ENCODE data around the gene DIP2A. TPM values are rescaled to one million over a fixed set of nuclear protein-coding genes. Genes with fewer than 3 reads are reported as not detected.

The DIP2A gene
- total RNA-seq, 6 experiments from 2014 or later, result 20.0 to 24.1 (median 21.7) TPM

DNA sequence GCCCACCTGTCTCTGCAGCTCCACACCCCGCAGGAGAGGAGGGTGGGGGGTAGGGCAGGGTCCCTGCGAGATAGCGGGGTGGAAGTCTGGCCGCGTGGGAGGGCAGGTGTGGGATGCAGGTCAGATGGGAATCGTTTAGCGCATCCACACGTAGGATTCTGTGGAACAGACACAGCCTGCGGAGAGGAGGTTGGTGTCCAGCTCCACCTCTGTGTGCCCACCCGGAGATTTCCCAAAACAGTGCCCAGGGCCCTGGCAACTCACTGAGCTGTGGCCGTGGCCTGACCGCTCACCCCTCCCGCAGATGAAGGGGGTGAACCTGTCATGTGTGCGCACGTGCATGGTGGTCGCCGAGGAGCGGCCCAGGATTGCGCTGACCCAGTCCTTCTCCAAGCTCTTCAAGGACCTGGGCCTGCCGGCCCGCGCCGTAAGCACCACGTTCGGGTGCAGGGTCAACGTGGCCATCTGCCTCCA, 99.3 kb downstream of the DIP2A start:
- Mint-ChIP-seq H3K27ac (no peak overlapping the region), H3K36me3 (ENCODE audit: low read depth) (peaks cover 24% of the 10 kb centered on the region), H3K9me3 (no peaks in the 10 kb centered on the region), H3K27me3 (ENCODE audit: insufficient read depth) (peaks cover 2% of the 10 kb centered on the region; the same call in 1 of the 2 replicates), H3K4me1 (ENCODE audit: low read depth) (no peaks in the 10 kb centered on the region), H3K4me3 (no peak overlapping the region)
- no peak for TF ChIP-seq CTCF (IDR thresholded peaks at IDR 0.05)
- no peak for DNase-seq

GRCh38 chr21:46559291-46559983, 100.7 kb downstream of the DIP2A start:
- H3K27ac Mint-ChIP-seq, result no peak overlapping the region
- no peak for TF ChIP-seq CTCF (IDR thresholded peaks at IDR 0.05)
- H3K9me3 Mint-ChIP-seq, result no peaks in the 10 kb centered on the region
- H3K4me3 Mint-ChIP-seq, result no peak overlapping the region
- DNase-seq, result no peak
- no peaks in the 10 kb centered on the region for H3K4me1 Mint-ChIP-seq (ENCODE audit: low read depth)
- peaks cover 24% of the 10 kb centered on the region for H3K36me3 Mint-ChIP-seq (ENCODE audit: low read depth)
- peaks cover 2% of the 10 kb centered on the region; the same call in 1 of the 2 replicates for H3K27me3 Mint-ChIP-seq (ENCODE audit: insufficient read depth)

DNA sequence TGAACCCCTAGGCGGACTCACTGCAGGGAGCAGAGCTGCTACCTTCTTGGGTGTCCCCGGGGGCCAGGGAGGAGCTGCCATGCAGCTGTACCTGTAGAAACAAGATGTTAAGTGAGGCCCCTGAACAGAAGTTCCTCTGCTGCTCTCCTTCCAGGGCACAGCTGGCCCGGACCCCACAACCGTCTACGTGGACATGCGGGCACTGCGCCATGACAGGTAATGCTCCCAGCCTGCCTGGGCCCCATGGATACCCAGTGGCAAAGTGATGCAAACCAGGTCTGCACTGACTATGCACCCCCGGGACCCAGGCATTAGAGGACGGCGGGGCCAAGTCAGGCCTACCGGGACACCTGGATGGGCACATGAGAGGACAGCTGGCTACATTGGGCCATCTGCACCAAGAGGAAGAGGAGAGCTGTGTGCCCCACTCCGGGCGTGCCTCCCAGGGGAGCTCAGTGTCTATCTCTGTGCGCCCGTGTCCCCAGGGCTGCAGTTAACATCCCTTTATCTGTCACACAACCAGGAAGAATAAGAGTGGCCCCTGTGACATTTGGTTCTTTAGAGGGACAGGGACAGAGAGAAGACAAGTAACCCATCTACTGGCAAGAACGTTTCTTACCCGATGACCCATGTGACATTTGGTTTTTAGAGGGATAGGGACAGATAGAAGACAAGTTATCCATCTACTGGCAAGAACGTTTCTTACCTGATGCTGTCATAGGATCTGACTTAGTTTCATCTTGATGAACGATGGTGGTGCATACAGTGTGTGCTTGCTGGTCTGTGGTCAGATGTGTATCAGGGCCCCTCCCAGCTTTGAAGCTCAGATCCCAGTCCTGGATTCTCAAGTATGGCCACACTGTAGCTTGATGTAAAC, 102.1 kb downstream of the DIP2A start:
- no peaks in the 10 kb centered on the region for H3K9me3 Mint-ChIP-seq
- peaks cover 29% of the 10 kb centered on the region for H3K36me3 Mint-ChIP-seq (ENCODE audit: low read depth)
- no peak for TF ChIP-seq CTCF (IDR thresholded peaks at IDR 0.05)
- no peaks in the 10 kb centered on the region for H3K4me1 Mint-ChIP-seq (ENCODE audit: low read depth)
- peaks cover 2% of the 10 kb centered on the region; the same call in 1 of the 2 replicates for H3K27me3 Mint-ChIP-seq (ENCODE audit: insufficient read depth)
- no peak overlapping the region for H3K27ac Mint-ChIP-seq
- DNase-seq, result no peak
- H3K4me3 Mint-ChIP-seq, result no peak overlapping the region

DNA sequence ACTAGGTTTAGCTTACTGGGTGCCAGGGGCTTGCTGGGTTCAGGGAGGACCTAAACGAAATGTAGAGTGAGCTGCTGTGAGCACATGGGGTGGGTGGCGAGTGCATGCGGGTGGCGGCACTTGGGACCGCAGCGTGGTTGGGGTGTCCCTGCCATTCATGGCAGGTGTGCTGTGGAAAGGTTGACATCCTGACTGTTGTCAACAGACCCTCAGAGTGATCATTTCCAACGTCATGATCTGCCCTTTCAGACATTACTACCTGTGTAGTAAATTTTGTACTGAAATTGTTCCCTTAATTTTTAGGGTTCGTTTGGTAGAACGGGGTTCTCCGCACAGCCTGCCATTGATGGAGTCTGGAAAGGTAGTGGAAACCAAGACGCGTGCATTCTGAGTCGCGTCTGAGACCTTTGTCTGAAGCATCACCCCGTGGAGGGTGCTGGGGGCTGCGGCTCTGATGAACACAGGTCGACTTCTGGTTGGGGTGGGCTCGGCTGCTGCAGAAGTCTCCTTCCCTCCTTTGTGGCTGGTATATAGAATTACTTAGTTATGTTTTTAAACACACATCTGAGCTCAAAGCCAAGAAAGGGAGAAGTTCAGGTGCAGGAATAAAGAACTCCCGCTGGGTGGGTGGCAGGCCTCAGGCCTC, 102.9 kb downstream of the DIP2A start:
- DNase-seq, result no peak
- H3K9me3 Mint-ChIP-seq, result no peaks in the 10 kb centered on the region
- H3K4me1 Mint-ChIP-seq (ENCODE audit: low read depth), result no peaks in the 10 kb centered on the region
- no peak overlapping the region for H3K4me3 Mint-ChIP-seq
- H3K36me3 Mint-ChIP-seq (ENCODE audit: low read depth), result peaks cover 28% of the 10 kb centered on the region
- no peak overlapping the region for H3K27ac Mint-ChIP-seq
- TF ChIP-seq CTCF (IDR thresholded peaks at IDR 0.05), result no peak
- H3K27me3 Mint-ChIP-seq (ENCODE audit: insufficient read depth), result no peaks in the 10 kb centered on the region

DNA sequence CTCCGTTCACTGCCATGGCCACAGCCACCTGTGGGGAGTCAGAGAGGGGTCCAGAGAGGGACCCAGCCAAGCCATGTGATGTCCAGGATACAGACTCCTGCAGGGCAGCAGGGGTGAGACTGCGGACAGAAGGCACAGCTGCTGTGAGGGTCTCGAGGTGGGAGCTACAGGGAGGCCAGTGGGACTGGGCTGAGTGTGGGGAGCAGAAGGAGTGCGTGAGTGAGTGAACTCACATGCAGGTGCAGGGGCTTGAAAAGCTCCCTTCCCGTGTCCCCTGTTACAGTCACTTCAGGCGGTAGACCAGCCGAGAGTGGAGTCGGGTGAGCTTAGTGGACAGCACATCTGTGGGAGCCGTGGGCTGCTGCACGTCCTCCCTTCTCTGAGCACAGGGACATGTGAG, 103.8 kb downstream of the DIP2A start:
- Mint-ChIP-seq H3K27ac (no peak overlapping the region), H3K4me3 (no peak overlapping the region), H3K27me3 (ENCODE audit: insufficient read depth) (no peaks in the 10 kb centered on the region), H3K9me3 (no peaks in the 10 kb centered on the region), H3K4me1 (ENCODE audit: low read depth) (no peaks in the 10 kb centered on the region), H3K36me3 (ENCODE audit: low read depth) (peaks cover 32% of the 10 kb centered on the region)
- TF ChIP-seq CTCF (IDR thresholded peaks at IDR 0.05), result no peak
- no peak for DNase-seq

All from HFFc6 (cell line).